Measurements from ENCODE around the gene IL36RN. TPM values are rescaled to one million over a fixed set of nuclear protein-coding genes. Genes with fewer than 3 reads are reported as not detected.

IL36RN gene
- total RNA-seq, 1 donor from 2014 or later, result not detected

DNA sequence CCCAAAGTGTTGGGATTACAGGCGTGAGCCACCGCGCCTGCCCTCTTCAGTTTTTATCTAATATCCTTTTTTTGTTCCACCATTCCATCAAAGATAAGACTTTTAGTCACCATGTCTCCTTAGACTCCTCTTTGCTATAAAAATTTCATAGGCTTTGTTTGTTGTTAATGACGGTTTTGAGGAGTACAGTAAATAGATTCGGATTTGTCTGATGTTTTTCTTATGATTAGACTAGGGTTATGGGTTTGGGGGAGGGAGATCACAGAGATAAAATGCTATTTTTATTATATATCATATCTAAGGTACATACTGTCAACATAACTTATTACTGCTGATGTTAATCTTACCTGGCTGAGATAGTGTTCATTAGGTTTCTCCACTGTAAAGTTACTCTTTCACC, 12.5 kb upstream of the IL36RN start:
- DNase-seq (ENCODE audit: low spot score), result no peak

DNA sequence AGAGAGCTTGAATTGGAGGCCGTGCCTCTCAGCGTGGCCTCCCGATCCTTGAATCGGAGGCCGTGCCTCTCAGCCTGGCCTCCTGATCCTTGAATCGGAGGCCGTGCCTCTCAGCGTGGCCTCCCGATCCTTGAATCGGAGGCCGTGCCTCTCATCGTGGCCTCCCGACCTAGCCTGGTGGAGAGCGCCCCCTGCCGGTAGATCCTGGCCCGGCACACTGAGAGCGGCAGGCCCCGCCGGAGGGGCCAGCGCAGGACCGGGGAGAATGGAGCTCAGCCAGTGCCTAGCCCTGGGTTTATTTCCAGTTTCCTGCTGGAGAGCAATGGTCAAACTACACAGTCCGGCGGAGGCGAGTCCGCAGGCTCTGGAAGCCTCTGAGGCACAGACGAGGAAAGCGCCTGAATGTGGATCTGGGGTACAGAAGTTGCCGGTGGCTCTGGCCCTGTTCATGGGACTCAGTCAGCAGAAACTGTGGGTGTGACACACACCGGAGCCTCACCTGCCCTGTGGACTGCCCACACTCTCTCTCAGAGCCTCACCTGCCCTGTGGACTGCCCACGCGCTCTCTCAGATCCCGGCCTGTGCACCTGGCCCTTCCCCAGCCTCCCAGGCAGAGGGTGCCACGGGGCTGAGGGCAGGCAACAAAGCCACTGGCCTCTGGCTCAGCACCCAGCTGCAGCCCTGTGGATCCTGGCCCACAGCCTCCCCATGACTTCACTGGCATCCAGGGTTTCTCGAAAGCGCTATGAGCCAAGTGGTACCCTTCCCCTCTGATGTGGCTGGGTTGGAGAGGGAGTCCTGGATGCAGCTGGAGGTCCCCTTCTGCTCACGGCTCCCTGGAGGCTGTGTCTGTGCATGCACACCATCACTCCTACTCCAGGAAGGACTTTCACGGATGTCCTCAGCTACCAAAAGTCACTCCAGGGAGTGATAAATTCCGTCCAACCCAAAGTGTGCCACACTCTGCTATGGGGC, 7.8 kb upstream of the IL36RN start:
- DNase-seq (ENCODE audit: low spot score), result no peak

DNA sequence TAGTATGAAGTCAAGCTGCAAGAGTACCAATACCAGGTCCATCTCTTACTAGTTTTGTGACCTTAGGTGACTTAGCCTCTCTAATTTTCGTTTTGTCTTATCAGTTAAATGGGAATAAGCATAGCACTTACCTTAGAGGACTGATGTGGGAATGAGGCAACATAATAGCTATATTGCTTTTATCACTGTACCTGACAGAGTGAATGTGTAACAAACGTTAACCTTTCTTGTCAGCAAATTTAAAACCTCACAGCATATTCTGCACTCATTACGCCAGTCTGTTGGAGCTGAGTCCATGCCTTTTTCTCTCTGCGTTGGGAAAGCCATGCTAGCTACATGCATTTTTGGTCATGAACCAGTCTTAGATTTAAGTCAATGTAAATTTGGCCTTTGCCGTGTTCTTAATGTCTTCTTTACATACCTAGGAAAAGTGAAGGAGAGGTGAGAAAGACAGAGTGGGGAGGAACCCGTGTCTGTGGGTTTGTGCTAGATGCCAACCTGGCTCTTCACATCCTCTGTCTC, 6.5 kb upstream of the IL36RN start, which contains the start of gene IL36B:
TSS of gene IL36B (minus strand) at position 472 of the 522 bp plus-strand sequence.
- DNase-seq (ENCODE audit: low spot score), result no peak

DNA sequence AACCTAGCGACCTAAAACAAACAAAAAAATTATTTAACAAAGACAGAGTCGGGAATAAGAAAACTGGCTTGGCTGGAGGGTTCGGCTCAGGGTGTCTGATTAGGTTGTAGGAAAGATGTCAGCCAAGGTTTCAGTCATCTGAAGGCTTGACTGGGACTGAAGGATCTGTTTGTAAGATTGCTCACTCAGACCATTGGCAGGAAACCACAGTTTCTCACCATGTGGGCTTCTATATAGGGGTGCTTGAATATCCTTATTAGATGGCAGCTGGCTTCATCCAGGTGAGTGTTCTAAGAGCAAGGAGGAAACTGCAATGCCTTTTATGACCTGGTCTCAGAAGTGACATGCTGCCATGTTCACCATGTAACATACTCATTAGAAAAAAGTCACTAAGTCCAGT, 5.3 kb upstream of the IL36RN start:
- no peak for DNase-seq (ENCODE audit: low spot score)

DNA sequence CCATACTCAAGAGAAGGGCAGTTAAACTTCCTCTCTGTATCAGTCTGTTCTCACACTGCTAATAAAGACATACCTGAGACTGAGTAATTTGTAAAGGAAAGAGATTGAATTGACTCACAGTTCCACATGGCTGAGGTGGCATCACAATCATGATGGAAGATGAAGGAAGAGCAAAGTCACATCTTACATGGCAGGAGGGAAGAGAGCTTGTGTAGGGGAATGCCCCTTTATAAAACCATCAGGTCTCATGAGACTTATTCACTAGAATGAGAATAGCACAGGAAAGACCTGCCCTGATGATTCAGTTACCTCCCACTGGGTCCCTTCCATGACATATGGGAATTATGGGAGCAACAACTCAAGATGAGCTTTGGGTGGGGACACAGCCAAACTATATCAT, 4.9 kb upstream of the IL36RN start:
- DNase-seq (ENCODE audit: low spot score), result no peak

DNA sequence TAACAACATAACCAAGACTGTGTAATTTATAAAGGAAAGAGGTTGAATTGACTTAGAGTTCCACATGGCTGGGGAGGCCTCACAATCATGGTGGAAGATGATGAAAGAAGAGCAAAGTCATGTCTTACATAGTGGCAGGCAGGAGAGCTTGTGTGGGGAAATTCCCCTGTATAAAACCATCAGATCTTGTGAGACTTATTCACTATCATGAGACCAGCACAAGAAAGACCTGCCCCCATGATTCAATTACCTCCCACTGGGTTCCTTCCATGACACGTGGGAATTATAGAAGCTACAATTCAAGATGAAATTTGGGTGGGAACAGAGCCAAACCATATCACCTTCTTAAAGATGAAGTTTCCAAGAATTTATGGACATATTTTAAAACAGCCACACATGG, 2.5 kb upstream of the IL36RN start:
- no peak for DNase-seq (ENCODE audit: low spot score)

DNA sequence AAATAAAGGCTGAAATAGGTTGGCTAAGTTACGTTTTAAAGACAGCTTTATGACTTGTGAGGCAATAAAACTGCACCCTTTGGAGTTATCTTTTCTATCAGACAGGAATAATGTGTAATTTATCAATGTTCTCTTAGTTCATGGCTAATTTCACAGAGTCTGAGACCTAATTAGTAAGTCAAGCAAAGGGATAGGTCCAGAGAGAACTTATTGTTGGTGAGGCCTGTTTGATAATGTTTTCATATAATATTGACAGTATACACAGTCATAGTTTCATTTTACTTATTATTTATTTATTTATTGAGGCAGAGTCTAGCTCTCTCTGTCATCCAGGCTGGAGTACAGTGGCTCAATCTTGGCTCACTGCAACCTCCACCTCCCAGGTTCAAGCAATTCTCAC, 1.9 kb upstream of the IL36RN start:
- DNase-seq (ENCODE audit: low spot score), result no peak

DNA sequence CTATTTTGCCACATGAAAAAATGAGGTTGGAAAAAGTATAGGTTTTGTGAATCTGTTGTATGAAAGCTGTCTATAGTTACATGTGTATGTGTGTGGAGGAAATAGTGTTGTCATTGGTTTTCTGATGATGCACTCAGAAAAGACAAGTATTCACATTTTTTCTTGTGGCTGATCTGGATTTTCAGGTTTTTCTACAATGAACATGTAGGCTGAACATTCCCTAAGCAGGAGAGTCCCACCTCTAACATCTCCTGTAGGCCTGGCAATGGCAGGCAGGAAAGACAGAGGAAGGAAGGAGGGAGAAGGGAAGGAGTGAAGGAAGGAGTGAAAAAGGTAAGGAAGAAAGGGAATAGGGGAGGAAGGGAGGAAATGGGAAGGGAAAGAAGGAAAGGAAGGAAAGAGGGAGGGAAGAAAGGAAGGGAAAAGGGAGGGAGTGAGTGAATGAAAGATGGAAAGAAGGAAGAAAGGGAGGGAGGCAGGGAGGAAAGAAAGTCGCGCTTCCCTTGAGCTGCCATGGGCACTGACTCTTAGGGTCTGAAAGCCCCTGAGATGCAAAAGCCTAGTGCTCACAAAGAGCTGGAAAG, 495 bp upstream of the IL36RN start:
- no peak for DNase-seq (ENCODE audit: low spot score)

DNA sequence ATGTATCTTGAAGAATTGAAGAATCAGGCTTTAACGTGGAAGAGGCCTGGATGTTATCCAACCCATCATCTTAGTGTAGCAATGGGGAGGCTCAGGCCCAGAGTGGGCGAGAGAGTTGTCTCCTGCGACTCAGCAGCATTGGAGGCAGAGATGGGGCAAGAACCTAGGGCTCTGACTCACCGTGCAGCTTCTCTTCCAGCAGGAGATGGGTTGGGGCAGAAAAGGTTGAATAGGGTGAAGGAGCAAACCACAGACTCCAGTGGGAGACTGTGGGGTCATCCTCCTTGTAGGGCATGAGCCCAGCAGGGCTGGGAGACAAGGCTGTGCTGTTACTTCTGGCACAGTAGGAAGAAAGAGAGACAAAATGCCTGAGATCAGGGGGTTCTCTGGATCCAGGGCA, 1.4 kb downstream of the IL36RN start:
- DNase-seq (ENCODE audit: low spot score), result no peak

DNA sequence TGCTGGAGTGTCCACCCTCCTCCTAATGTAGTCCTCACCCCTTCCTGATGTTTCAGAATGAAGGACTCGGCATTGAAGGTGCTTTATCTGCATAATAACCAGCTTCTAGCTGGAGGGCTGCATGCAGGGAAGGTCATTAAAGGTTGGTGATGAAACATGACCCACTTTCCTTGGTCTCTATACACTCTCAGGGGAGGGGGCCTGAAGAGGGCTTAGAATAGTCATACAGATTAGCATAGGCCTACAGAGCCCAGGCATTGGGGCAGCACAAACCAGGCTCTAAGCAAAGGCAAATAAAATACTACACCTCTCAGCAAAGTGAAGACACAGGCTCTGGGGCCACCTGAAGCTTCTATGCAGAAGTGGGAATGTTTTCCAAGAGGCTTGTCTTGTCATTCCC, 1.8 kb downstream of the IL36RN start:
- no peak for DNase-seq (ENCODE audit: low spot score)

DNA sequence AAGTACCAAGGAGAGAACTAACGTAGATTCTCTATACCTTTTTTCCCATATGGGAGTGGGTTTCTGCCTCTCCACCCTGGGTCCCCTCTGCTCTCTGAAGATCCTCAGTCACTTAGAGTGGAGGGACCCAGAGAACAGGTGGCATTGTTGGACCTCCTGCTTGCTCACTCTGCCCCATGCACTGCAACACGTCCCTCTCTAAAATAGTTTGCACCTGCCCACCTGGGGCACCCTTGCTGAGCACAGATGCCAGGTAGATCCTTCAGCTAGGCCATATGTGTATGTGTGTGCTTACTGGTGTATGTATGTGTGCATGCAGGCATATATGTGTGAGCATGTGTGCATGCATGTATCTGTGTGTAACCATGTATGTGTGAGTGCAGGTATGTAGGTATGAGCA, 2.2 kb downstream of the IL36RN start:
- DNase-seq (ENCODE audit: low spot score), result no peak

DNA sequence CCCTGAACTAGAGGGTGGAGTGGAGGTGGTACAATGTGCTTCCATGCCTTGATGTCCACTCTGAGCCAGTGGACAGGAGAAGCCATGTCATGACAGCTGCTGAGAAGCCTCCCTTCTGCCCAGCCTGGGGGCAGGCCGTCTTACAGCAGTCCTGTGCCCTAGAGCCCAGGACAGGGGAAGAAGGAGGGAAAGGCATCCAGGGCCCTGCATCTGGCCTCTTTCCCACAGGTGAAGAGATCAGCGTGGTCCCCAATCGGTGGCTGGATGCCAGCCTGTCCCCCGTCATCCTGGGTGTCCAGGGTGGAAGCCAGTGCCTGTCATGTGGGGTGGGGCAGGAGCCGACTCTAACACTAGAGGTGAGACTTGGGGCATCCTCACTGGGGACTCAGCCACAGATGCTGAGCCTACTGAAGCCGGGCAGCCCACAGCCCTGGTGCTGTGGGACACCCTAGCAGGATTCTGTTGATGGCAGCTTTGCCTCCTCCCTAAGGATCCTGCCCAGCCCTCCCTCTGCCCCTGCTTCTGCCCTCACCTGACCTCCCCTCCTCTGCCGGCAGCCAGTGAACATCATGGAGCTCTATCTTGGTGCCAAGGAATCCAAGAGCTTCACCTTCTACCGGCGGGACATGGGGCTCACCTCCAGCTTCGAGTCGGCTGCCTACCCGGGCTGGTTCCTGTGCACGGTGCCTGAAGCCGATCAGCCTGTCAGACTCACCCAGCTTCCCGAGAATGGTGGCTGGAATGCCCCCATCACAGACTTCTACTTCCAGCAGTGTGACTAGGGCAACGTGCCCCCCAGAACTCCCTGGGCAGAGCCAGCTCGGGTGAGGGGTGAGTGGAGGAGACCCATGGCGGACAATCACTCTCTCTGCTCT, 3.1 kb downstream of the IL36RN start:
- no peak for DNase-seq (ENCODE audit: low spot score)

DNA sequence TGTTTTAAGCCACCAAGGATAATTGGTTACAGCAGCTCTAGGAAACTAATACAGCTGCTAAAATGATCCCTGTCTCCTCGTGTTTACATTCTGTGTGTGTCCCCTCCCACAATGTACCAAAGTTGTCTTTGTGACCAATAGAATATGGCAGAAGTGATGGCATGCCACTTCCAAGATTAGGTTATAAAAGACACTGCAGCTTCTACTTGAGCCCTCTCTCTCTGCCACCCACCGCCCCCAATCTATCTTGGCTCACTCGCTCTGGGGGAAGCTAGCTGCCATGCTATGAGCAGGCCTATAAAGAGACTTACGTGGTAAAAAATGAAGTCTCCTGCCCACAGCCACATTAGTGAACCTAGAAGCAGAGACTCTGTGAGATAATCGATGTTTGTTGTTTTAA, 5.3 kb downstream of the IL36RN start:
- DNase-seq (ENCODE audit: low spot score), result no peak

DNA sequence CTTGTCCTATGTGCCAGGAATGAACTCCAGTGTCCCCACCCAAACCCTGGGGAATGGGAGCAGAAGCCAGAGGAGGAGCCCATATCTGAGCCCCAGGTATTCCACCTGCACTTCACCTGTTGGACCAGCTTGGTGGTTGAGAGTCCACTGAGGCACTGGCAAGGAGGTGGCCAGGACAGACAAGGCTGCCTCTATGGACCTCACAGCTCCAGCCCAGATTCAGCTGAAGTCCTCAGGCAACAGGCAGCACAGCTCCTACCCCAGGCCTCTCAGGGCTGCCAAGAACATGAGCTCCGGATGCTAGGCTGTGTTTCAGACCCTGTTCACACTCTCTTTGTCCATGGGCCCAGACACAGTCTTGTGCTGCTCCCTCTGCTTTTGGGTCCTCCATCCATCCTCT, 5.9 kb downstream of the IL36RN start:
- DNase-seq (ENCODE audit: low spot score), result no peak

DNA sequence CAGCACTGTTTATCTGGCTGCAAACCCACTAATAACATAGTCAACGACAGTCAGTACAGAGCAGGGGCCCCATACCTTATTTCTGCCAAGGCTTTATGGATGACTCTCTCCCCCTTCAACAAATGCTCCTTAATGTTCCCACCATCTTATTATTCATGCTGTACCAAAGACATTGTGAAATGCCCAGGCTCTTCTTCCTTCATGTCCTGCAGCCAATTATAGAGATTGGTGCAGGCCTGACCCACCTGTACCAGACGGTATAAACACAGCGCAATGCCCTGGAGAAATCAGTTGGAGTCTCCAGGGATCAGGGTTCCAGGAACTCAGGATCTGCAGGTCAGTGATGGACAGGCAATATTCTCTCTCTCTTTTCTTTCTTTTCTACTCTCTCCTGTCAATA, 8.7 kb downstream of the IL36RN start, which contains the start of gene IL1F10:
TSS of gene IL1F10 (plus strand) at position 290 of the 400 bp plus-strand sequence. CDS start 4,769 bp downstream, outside the sequence.
- DNase-seq (ENCODE audit: low spot score), result no peak

DNA sequence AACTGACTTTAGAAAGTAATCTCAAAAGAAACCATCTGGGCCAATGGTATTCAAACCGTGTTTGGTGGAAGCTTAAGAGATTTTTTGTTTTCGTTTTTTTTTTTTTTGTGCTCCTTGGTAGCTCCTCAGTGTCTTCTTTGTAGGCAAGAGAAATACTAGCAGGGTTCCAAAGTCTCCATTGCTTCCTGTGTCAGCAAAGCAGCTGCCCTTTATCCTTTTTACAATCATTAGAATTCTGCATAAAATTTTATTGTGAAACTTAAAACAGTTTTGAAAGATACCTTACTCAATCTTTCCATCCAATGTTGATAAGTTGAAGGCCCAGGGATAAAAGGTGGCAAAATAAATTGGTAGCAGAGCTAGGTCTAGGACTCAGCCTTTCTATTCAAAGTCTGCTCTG, 9.3 kb downstream of the IL36RN start:
- no peak for DNase-seq (ENCODE audit: low spot score)

DNA sequence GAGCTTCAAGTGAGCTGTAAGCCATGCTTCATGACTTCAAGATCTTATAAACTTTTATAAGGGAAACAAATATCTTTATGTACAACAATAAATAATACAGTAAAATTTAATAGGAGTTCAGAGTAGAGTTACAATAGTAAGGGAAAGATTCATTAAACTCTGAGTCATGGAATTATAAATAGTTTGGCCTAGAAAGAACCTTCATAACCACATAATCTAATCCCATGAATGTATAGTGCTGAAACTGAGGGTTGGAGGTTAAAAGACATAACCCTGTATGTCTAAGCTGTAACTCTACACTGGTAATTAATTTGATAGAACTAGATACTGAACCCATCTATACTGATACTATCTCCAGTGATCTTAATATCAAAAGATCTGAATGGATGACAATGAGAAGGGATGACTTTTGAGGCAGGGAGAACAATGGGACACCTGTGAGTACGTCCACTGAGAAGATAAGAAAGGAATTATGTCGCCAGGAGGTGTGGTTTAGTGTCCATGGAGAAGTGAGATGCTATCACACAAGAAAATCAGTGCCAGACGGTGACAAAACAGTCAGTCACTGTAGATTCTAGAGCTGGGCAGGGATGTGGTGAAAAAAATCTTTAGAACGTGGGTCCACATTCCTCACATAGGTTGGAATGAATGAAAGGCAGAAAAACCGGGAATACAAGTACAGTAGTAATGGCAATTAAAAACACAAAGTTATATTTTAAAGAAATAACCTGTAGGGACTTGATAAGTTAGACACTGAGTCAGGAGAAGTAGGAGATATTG, 9.9 kb downstream of the IL36RN start:
- DNase-seq (ENCODE audit: low spot score), result no peak

DNA sequence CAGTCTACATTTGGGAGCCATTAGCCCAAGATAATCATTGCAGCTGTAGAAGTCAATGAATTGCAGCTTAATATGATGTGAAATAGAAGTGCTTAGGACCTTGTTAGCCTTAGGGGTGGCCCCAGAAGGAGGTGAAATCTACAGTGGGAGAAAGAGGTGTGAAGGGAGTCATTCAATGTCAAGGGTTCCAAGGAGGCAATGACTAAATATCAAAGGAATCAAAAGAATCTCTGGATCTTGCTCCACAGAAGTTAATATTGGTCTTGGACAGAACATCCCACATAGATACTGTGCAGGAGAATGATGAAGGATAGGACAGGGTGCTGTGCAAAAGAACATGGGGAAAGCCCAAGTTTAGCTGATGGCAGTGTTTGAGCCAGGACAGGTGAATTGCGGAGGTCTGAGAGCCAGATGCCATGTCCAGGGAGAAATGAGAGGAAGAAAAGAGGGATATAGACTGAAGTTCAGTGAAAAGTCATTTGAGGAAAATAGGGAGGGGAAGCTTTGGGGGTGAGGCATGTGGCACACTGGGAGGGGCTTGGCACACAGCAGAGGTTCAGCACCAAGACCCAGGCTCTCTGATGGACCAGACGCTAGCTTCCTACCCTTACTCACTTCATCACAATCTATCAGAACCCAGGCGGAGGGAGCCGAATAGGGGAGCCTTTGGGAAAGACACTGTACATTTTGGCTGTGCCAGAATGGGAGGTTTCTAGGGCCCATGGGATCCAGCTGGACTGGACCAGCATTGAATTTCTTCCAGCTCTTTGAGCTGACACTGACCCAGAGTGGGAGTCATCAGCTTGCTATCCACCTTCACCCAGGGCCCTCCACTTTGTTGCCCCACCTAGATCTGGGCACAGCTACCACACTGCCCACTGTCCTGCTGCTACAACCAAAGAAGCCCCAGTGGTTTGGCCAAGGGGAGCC, 10.9 kb downstream of the IL36RN start:
- no peak for DNase-seq (ENCODE audit: low spot score)

DNA sequence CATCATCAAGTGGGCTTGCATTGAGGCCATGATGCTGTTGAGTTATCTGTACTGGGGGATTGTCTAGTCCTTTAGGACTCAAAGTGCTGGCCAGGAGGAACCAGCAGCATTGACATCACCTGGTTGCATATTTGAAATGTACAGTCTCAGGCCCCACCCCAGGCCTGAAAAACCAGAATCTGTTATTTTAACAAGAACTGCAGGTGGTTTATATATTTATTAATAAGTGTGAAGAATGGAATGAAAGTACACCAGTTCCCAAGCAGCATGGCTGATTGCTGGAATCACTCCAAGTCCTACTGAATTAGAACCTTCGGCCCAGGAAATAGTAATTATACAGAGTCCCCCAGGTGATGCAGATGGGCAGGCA, 11.6 kb downstream of the IL36RN start:
- no peak for DNase-seq (ENCODE audit: low spot score)

DNA sequence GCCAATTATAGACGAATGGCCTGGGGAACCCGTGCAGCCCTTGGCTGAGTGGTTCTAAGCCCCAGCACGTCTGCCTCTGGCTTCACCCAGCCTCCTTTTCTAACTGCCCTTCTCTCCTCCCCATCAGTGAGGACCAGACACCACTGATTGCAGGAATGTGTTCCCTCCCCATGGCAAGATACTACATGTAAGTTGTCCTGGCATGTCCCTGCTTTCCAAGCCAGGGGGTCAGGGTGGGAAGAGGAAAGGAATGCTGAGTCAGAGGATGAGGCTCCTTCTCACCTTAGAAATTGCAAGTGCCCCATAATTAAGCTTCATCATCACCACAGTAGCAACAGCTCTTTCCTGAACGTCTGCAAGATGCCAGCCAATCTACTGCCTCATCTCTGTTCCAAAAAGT, 13.6 kb downstream of the IL36RN start:
- no peak for DNase-seq (ENCODE audit: low spot score)

All from mesenteric fat pad (tissue), 1 donor.